GM19099 (cell line): ENCODE data around the gene CHRNB1.

Experiments used
- POLR2A ChIP-seq: IDR thresholded peaks from 3 replicates; pipeline ENCODE4 v1.6.1; 2011; ENCODE audit warnings: low read depth; ENCODE audit not compliant: insufficient read length; ENCODE audit errors: extremely low read depth

The CHRNB1 gene

DNA sequence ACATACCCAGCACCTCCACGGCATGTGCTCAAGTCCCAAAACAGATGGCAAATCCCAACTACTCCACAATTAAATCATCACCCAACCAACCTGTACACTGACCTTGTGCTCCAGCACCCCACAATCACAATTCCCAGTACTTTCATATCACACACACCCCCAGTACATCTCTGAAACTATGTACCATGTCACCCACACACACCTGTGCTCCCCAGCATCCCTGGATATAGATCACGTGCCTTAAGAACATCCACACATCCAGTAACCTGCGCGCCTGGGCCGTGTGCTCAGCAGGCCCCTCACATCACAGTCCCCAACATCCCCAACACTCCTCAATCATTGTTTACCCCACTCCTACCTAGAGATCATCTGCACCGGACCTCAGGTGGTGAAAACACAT is 35.1 kb upstream of the CHRNB1 start:
- TF ChIP-seq POLR2A = no peak

DNA sequence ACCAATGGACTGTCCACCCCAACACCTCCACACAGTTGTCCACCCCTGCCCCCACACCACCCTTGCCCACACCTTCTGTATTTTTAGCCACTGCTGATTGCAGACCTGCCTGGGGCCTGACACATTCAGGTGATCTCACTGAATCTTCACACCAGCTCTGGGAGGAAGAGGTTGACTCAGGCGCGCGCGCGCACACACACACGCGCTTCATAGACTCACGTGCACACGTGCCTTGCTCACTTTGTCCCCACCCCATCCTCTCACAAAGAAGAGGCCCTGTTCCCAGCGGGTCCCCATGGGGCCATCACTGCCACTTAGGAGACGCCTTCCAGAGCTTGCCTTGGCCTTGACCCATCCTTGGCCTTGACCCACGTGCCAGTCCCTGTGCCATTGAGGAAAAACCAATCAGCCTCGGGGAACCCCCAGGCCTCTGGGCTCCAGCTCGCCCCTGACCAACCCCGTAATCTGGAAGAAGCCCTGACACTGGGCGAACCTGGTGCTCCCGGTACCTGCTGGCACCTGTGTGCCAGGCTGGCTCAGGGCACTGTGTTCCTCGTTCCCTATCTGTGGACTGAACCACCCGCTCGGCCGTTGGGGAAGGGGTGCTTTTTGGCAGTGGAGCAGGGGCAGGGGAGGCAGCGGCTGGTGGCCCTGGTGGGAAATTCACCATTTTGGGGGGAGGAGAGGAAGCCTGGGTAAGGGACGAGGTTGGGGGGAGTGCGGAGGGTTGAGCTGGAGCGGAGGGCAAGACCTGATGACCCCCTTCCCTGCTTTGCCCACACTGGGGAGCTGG is 34.0 kb upstream of the CHRNB1 start:
- TF ChIP-seq POLR2A = no peak

DNA sequence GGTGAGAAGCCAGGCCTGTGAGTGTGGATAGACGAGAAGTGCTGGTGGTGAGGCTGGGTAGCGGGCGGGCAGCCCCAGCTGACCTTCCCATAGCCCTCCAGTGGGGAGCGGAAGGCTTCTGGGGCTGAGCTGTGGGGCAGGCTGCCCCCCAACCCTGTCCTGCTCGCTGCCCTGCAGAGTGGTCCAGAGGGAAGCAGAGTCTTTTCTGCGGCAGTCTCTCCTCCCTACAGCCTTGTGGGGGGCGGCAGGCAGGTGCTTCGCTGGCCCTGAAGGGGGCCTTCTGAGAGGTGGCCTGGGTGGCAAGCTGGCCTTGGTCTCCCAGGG is 33.5 kb upstream of the CHRNB1 start:
- no peak for TF ChIP-seq POLR2A

DNA sequence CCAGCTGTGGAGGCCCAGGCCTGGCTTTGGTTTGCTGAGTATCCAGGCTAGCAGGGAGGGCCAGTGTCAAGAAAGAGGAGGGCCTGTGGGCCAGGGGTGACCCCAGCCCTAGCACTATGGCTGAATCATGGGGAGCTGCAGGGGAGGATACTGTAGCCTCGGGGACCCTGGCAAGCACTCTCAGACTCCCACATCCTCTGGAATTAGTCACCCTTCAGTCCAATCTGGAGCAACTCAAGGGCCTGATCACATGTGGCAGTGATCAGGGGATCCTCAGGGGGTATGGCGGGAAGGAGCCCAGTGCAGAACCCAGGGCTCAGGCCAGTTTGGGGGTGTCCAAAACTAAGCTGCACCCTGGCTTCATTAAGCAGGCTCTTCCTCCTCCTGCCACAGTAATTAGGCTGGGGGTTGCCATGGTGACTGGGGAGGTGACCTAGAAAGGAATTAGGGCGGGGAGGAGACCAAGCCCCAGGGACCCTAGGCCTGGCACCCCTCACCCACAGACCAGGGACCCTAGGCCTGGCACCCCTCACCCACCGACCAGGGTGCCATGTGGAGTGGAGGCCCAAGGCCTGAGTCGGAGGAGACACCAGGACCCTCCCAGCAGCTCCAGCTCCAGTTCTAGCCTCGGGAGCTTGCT is 31.4 kb upstream of the CHRNB1 start:
- no peak for TF ChIP-seq POLR2A

DNA sequence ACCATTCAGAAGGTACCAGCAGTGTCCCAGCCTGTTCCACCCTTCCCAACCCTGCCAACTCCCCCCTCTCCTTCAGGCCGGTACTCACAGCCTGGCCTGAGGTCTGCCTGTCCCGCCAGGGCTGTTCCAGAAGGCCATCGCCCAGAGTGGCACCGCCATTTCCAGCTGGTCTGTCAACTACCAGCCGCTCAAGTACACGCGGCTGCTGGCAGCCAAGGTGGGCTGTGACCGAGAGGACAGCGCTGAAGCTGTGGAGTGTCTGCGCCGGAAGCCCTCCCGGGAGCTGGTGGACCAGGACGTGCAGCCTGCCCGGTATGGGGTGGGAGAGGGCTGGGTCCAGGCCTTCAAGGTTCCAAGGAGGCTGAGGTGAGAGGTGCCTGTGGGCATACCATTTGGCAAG is 30.0 kb upstream of the CHRNB1 start:
- TF ChIP-seq POLR2A = no peak

DNA sequence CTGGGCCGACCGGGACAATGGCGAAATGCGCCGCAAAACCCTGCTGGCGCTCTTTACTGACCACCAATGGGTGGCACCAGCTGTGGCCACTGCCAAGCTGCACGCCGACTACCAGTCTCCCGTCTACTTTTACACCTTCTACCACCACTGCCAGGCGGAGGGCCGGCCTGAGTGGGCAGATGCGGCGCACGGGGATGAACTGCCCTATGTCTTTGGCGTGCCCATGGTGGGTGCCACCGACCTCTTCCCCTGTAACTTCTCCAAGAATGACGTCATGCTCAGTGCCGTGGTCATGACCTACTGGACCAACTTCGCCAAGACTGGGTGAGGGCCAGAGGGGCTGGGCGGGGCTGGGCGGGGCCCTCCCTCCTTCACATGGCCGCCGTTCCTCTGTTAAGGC is 29.1 kb upstream of the CHRNB1 start:
- no peak for TF ChIP-seq POLR2A

DNA sequence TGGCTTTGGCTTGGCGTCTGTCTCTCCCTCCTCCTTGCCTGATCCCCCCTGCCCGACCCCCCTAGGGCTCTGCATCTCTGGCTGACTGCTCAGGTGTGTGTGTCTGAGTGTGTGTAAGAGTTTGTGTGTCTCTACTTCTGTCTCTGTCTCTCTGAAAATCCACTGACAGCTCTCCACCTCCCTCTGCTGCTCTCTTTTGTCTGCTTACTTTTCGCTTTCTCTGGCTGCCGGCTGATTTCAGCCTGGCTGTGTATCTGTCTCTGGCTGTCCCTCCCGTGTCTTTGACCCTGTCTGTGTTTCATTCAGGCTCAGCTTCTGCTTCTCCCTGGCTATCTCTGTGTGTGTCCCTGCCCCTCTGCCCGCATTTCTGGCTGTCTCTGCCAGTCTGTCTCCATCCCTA is 28.5 kb upstream of the CHRNB1 start:
- no peak for TF ChIP-seq POLR2A

DNA sequence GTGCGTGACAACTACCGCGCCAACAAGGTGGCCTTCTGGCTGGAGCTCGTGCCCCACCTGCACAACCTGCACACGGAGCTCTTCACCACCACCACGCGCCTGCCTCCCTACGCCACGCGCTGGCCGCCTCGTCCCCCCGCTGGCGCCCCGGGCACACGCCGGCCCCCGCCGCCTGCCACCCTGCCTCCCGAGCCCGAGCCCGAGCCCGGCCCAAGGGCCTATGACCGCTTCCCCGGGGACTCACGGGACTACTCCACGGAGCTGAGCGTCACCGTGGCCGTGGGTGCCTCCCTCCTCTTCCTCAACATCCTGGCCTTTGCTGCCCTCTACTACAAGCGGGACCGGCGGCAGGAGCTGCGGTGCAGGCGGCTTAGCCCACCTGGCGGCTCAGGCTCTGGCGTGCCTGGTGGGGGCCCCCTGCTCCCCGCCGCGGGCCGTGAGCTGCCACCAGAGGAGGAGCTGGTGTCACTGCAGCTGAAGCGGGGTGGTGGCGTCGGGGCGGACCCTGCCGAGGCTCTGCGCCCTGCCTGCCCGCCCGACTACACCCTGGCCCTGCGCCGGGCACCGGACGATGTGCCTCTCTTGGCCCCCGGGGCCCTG is 27.7 kb upstream of the CHRNB1 start:
- no peak for TF ChIP-seq POLR2A

DNA sequence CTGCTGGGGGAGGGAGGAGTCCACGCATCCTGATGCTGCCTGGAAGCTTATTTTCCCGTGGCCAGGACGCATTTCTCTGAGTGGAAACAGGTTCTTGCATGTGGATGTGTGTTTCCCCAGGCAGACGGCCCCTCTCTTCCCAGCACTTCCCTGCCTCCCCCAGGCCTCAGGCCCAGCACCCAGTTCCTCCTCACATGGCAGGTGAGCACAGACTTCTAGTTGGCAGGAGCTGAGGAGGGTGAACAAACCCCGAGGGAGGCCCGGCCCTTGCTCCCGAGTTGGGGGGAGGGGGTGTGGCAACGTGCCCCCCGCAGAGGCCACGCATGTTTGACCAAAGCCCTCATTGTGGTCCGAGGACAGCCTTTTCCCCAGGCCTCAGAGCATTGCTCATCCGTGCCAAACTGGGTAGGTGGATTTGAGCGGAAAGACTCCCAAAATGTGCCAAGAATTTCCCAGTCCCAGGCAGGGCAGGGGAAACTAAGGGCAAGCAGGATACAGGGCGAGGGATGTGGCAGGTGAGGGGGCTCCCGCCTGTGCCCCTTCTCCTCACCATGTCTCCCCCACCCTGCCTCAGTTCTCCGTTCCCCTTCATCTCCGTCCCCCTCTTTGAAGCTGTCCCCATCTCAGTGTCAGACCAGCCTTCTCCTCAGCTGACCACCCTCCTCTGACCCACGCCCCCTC is 26.2 kb upstream of the CHRNB1 start:
- TF ChIP-seq POLR2A = no peak

DNA sequence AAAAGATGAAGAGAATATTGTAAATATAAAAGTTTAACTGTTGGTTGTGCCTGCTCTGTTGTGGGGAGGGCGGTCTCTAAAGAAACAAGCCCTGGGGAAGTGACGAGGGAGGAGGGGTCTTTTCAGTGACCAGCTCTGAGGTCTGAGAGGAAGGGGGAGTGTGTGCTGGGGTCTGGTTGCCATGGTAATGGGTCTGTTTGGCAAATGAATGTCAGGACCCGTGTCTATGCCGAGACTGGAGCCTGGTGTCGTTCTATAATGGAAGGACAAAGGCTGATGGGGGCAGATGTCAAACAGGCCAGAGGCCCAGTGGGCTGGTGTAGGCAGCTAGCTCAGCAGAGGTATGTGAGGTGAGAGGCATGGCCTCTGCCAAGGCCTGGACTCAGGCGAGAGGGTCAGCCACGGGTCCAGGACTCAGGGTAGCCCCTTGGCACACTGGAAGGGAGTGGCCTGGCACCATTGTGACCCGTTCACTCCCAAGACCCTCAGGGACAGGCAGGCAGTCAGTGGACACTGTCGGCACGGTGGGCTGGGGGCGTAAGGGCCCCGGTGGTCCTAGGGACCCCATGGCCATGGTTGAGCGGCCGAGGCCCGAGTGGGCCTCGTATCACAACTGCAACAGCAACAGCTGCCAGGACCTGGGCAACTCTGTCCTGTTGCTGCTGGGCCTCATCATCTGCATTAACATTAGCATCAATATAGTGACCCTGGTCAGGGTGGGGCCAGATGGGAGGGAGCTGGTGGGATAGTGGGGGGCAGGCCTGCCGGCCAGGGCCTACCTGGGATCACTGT is 24.8 kb upstream of the CHRNB1 start, which contains the start of gene SPEM1:
TSS of gene SPEM1 (plus strand) at position 506 of the 792 bp plus-strand sequence. CDS start at position 567, 61 bp downstream.
- no peak for TF ChIP-seq POLR2A

DNA sequence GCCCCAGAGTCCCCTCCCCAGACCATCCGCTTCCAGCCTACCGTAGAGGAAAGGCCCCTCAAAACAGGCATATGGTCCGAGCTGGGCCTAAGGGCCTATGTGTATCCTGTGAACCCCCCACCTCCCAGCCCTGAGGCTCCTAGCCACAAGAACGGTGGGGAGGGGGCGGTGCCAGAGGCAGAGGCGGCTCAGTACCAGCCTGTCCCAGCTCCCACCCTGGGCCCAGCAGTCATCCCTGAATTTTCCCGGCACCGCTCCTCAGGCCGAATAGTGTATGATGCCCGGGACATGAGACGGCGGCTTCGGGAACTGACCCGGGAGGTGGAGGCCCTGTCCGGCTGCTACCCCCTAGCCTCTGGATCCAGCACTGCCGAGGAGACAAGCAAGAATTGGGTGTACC is 23.7 kb upstream of the CHRNB1 start:
- no peak for TF ChIP-seq POLR2A

DNA sequence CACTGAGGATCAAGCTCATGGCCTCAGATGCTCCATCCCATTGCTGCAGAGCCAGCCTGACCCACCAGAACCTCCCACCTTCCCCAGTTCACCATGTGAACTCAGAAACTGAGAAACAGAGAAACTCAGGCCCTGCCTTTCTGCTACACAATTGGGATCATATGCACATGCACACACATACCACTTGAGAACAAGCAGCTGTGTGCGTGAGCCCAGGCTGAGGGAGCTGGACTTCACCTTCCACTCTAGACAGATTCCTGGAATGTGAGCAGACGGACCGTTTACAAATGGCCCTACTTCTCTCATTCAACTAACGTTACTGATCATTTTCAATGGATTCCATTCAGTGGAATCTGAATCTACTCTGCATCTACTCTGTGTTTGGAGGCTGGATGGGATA is 21.2 kb upstream of the CHRNB1 start:
- no peak for TF ChIP-seq POLR2A

DNA sequence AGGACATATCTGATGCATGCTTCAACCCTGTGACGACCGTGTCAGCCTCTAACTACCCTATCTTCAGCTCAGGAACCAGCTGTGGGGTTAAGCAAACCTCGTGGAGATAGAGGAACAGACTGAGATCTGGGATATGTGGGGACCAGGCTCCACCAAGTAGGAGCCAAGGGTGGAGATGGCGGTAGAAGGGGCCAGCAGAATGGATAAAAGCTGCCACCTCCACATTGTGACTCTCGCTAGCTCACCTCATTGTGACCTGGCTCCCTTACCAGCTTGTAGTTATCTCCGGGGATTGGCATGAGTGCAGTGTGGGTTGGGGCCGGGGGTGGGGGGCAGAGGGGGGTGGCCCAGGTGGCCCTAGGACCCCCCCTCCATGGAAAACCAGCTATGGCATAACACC is 19.5 kb upstream of the CHRNB1 start, which contains the start of gene SPEM2:
TSS of gene SPEM2 (plus strand) at position 301 of the 400 bp plus-strand sequence. CDS start at position 374, 73 bp downstream.
- TF ChIP-seq POLR2A = no peak

DNA sequence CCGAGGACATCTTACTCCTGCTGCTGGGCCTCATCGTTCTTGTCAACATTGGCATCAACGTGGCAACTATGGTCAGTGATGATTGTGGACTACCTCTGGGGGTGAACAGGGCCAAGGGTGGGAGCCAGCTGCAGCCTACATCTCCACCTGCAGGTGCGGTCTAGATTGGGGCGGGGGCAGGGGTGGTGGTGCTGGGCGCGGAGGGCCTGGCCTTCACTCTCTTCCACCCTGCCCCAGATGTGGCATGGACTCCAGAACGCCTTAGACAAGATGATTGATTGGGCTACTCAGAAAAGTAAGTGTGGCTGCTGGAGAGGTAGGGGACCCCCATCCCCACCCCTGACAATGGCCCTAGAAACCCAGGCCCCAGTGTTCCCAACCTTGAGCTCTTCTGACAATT is 19.1 kb upstream of the CHRNB1 start:
- no peak for TF ChIP-seq POLR2A
